NCI-H128 (cell line): ENCODE measurements around the gene ZIC5.

Experiments
- DNase-seq: peaks from one replicate; lab custom pipeline; 2025; ENCODE audit not compliant: unreplicated experiment; lab: John Stamatoyannopoulos, UW

The ZIC5 gene

DNA sequence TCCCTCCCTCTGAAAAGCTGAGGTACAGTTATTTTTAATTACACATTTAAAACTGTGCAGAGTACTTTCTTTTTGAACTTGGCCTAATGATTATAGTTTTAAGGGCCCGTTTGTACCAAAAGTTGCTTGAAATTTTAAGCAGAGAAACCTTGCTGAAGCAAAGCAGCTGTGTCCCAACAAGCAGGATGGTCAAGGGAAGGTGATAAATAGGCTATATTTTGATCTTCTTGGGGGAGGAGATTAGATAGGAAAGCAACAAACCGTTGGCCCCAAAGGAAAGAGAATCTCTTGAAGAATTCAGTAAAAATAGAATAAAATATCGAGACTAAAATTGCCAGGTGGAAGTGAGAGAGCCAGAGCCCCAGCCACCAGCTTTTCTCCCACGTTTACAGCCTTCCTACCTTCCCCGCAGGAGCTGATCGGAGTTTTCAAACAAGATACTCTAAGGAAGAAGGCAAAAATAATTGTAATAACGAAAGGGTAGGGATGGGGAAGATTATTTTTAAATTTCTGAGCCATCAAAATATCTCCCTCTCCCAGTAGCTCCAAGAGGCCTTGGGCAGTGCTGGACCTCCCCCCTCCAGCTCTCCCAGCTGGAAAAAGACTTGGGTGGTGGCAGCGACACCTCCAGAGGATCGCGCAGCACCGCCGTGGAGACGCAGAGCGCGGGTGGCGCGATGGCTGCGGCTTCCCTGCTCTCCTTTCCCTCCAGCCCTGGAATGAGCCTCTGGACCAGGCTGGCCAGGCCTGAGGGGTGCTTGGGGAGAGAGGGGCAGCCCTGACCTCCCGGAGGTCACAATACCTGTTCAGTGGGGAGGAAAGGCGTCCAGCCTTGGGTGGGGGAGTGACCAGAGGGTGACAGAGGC lies 15.8 kb upstream of the ZIC5 start:
- DNase-seq: no peak

DNA sequence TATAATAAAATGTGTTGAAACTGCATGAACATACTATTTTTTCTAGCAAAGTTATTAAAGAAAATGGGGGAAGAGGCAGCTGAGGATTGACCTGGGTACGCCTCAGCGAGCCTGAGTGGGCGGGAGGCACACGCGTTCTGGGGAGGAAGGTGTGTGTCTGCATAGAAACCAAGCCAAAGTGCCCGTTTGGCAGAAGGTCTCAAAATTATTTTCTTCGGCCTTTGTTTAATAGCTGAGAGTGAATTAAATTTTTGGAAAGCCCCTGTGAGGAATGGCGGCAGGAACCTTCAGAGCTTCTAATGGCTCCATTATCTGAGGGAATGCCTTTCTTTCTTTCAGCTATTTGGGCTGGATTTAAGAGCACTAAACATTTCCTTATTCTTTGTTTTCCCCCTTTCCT lies 15.2 kb upstream of the ZIC5 start:
- no peak for DNase-seq

DNA sequence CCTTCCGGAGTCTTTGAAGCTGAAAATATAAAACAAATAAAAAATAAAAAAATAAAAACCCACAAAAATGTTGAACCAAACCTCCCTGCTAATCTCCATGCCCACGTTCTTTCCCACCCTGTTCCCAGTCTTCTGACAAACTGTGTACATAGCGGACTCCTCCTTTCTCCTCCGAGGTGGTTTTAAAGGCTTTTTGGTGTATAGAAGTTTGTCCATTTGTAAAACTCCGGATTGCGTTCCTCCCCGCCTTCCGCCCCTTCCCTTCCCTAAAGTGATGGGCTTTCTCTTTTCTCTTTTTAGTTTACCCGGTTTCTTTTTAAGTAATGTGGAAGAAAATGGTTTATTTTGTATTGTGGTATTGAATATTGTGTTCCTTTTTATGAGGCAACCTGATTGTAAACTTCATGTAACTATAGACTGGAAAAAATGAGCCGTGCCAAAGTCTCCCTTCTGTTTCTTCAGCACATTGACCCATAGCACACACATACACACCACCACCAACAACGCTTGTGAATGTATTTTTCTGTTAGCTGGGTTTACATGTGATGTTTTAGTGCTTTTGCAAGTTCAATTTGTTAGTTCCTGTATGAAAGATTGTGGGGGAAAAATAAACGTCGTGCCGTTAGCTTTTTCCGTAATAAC lies 14.4 kb upstream of the ZIC5 start:
- DNase-seq: no peak

DNA sequence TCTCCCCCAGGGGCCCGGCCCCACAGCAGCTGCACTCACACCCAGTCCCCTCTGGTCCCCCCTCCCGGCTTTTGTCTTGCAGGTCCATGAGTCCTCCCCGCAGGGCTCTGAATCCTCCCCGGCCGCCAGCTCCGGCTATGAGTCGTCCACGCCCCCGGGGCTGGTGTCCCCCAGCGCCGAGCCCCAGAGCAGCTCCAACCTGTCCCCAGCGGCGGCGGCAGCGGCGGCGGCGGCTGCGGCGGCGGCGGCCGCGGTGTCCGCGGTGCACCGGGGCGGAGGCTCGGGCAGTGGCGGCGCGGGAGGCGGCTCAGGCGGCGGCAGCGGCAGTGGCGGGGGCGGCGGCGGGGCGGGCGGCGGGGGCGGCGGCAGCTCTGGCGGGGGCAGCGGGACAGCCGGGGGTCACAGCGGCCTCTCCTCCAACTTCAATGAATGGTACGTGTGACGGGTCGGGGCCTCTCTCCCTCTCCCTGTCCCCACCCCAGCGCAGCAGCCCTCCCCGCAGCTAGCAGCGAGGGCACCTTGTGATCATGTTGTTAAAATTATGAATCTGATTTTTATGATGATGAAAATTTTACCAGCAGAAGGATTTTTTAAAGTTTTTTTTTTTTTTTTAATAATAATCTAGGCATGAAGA lies 13.8 kb upstream of the ZIC5 start:
- DNase-seq: no peak

DNA sequence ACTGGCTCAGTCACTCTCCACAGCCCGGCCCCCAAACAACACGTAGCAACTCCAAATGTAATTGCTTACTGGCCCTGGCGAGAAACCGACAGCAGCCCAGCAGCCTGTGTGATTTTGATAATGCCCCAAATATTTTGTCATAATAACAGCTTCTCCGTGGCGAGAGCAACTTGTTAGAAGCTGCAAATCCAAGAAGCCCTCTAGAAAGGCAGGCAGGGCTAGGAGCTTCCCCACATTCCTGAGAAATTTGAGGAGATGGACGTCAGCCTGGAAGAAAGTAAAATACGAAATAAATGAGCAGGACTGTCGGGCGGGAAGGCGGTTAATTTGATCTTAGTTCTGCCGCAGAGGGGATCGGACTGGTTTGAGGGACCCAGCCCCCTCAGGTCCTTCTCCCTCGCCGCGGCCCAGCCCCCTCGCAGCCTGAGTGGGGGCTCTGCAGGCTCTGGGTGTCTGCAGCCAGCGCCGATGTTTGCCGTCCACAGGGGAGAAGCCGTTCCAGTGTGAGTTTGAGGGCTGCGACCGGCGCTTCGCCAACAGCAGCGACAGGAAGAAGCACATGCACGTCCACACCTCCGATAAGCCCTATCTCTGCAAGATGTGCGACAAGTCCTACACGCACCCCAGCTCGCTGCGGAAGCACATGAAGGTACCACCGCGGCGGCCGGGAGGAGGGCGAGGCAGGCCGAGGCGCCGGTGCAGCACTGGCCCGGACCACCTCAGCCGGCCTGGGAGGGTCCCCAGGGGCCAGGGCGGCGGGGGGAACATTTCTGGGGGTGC lies 13.1 kb upstream of the ZIC5 start:
- no peak for DNase-seq

DNA sequence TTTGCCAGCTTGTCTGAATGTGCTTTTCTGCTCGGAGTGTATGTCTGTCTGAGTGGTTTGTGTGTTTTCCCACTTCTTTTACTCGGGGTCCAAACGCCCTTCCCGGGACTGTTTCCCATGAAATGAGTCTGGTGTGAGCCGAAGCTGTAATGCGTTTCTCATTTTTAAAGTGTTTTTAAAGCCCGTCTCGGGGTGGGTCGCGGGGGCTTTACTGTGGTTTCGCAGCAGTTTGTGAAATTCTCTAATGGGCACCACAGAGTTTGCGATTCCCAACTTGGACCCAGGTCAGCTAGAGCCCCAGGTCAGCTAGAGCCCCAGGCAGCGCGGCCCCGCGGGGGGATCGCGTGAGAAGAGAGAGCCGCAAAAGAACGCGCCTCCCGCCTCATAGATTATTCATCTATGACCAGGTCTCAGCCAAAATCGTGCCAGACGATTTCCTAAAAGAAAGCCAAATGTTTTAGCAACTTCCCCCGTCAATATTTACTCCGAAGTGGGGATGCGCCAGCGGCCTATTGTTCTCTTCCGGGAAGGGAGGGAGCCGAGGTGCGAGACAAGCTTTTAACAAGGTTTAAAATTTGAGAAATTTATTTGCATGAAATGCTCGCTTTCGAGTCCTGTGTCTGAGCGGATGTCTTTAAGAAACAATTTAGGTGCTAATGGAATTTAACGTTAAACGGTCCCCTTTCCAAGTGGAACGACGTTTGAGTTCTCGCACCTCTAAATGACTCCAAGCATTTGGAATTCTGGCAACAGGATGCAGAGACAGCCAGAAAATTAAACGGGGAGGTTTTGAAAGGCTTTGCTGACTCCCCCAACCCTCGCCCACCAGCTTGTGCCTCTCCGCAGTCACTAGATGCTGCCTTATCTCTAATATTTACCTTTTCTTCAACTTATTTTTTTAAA lies 12.2 kb upstream of the ZIC5 start:
- DNase-seq: no peak

DNA sequence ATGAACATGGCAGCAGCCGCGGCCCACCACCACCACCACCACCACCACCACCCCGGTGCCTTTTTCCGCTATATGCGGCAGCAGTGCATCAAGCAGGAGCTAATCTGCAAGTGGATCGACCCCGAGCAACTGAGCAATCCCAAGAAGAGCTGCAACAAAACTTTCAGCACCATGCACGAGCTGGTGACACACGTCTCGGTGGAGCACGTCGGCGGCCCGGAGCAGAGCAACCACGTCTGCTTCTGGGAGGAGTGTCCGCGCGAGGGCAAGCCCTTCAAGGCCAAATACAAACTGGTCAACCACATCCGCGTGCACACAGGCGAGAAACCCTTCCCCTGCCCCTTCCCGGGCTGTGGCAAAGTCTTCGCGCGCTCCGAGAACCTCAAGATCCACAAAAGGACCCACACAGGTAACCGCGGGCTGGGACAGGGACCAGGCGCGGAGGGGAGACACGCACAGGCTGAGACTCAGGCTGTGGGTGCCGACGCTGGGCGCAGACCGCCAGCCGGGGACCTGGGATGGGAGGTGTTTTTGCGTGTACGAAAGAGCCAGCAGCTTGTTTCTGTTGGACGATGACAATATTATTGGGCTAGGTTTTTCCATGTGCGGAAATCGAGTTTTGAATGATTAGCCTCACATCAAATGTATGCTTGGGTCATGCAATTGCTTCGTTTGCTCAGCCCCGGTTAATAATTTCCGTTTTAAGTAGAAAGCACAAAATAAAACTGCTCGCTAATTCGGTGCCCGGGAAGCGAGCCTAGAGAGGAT lies 11.3 kb upstream of the ZIC5 start:
- DNase-seq: no peak

DNA sequence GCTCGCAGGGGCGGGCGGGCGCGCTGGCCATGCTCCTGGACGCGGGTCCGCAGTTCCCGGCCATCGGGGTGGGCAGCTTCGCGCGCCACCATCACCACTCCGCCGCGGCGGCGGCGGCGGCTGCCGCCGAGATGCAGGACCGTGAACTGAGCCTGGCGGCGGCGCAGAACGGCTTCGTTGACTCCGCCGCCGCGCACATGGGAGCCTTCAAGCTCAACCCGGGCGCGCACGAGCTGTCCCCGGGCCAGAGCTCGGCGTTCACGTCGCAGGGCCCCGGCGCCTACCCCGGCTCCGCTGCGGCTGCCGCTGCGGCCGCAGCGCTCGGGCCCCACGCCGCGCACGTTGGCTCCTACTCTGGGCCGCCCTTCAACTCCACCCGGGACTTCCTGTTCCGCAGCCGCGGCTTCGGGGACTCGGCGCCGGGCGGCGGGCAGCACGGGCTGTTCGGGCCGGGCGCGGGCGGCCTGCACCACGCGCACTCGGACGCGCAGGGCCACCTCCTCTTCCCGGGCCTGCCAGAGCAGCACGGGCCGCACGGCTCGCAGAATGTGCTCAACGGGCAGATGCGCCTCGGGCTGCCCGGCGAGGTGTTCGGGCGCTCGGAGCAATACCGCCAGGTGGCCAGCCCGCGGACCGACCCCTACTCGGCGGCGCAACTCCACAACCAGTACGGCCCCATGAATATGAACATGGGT lies 10.6 kb upstream of the ZIC5 start:
- no peak for DNase-seq

DNA sequence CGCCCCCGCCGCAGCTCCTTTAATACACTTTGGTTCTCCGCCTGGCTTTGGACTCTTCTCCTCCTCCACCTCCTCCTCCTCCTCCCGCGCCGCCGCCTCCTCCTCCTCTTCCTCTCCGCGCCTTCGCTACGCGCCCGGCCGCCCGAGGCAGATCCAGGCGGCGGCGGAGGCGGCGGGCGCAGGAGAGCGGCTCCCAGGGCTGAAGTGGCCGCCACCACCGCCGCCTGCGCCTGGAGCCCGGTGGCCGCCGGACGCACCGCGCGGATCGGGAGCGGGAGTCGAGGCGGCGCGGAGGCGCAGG lies 10.1 kb upstream of the ZIC5 start, which contains the start of gene ZIC2:
Gene ZIC2, plus strand, starts transcription at position 50 of the 301 bp plus-strand sequence. CDS start 281 bp downstream, outside the sequence.
- no peak for DNase-seq

DNA sequence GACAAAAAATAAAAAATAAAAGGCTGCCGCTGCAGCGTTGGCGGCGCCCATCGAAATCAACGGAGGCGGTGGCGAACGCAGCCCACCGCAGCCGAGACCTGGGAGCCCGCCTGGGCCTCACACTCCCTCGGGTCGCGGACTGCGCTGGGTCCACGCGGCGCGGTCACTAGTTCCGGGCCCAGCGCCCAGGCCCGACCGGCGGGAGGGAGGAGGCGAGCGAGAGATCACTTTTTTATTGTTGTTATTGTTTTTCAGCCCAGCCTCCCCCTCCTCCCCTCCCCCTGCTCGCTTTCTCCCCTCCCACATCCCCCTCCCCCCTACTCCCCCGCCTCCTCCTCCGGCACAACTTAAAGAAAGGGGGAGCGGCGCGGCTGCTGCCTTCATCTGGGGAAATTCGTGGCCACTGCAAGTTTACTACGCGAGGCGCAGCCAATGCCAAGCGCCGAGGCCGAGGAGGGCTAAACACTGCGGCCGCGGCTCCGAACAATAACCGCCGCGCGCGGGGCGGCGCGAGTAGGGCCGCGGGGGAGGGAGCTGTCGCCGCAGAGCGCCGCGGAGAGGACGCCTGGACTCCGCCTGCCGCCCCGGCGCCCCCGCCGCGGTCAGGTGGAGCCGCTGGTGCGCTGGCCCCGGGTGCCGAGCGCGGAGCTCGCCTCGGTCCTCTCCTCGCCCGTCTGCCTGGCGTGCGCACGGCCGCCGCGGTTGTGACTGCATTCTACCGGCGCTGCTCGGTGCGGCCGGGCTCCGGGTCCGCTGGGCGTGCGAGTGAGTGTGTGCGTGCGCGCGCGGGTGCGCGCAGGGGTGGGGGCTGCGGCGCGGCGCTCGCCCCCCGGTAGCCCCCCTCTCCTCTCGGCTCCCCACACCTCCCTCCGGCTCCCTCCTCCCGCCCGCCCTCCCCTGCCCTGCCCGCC lies 9.5 kb upstream of the ZIC5 start:
- DNase-seq: no peak

DNA sequence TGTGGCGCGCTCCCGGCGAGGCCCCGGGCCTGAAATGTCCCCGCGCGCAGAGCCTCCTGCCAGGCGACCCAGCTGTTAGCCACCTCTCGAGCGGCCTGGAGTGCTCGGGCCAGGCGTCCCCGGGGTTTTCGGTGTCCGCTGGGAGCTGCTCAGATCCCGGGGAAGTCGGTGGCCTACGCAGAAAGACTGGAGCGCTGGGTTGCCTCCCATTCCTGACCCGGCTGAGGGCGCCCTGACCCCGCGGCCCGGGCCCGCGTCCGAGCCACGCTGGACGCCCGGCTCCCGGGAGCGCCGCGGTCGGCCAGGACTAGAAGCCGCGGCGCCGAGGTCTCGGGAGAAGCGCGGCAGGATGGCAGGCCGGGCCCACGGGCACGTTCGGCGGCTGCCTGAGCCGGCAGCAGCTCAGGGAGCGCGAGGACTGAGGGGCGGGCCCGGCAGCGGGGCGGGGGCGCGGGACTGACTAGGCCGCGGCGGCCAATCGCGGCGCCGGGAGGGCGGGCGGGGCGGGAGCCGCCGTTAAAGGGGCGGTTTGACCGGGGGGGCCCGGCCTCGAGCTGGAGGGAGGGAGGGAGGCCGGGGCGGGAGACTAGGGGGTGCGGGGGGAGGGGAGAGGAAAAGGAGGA lies 8.7 kb upstream of the ZIC5 start:
- no peak for DNase-seq

DNA sequence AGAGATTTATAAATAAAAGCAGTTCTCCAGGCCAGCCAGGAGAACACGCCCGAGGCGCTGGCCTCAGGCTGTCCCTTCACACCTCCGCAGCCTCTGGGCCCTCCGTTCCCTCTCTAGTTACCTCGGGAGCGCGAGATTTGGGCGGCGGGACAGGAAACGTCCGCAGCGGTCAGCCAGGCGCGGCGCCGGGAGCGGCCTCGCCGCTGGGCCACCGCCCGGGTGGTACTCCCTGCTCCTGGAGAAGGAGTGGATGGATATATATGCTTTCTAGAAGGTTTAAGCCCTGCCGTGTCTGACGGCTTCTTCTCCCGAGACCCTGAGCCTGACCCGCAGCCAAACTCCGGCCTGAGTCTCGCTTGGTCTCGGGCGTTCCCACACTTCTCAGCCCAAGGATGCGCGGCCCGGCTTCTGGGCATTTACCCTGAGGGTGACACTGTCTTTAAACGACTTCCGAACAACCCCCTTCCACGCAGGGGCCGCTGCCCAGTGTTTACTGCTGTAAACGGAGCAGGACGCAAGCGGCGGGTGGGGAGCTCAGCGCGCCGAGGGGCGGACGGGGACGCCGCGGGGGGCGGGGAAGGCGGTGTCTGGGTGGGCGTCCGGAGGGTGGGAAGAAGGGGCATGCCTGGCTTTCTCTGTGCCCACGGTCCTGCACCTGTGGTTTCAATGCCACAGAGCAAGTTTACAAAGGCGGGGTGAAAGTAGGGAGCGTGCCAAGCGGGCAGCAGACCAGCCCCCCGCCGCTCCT lies 8.1 kb upstream of the ZIC5 start:
- DNase-seq: no peak

DNA sequence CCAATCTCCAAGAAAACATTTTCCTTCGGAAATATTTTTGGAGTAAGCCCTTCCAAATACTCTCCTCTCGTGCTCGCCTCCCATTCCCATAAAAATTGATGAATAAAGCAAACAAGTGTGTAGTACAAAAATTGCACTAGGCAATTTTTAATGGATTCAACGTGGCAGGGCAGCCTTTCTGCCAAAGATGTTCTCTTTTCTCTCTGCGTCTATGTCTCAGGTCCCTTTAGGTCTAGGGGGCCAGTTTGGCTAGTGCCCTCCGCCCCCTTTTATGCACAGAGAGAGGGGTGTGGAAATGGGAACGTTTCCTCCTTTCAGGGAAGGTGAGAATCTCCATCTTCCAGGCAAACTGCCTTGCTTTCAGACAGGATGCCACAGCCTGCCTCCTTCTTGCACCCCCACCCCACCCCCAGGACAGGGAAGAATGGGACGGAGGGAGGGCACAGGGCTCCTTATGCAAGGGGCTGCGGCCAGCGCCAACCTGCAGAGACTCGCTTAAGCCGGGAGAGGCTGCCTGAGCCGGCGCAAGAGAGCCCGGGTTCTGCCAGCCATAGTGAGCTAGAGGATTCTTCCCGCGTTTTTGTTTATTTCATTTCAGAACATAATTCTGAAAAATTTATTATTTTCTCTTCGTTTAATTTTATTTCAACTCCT lies 7.4 kb upstream of the ZIC5 start:
- no peak for DNase-seq

DNA sequence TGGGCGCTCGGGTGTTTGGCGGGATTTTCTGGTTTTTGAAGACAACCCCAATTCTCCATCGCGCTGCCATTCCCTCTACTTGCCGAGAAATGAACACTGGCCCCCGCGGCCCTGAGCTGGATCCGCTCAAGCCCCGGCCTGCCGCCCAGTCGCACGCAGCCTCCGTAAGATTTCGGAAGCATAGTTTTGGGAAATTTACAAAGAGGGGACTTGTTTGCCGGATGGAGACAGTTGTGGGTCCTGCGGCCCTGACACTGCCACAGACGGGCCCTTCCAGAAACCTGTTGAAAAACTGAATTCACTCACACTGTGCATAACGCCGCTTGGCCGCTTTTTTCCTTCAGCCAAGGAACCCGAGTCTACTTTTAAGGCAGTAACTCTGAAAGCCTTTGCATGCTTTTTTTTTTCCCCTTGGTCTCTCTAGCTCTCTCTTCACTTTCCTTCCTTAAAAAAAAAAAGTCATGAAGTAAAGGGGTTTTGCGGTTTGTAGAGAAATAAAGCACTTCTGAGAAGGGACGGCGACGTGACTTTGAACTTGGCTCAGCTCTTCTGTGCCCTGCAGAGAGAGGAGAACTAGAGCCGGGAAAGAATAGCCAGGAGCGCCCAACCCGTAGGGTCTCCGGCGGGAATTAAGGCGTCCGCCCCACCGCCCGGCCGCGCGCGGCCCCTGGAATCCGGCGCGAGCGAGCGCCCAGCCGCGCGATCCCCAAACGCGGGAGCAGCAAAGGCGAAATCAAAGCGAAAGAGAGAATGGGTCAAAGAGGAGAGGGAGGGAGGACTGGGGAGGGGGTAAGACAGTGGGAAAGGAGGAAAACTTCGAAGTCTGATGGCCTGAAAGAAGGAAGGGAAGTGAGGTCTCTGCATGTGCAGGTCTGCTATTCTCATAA lies 6.6 kb upstream of the ZIC5 start:
- DNase-seq: no peak

DNA sequence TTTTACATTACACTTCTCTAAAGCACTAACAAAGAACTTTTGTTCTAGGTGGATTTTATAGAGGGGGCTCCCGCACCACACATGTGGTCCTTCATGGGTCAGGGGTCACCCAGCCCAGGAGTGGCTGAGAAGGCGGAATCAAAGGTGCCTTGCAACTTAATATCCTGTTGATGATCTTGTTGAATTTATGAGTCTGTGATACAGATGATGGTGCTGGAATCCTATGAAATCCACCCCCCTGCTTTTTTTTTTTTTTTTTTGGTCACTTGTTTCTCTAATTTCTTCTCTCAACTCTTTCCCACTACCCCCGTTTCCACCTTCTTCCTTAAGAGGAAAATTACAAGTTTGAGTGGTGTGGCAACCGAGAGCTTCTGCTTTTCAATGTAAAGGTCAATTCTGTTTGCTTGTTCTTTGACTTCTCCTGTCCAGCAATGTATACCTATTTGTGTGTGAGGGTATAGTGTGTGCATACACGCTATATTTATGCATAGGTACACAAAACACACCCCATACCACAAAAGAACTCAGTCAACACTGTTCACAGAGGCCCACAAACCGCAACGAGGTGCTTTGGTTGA lies 5.9 kb upstream of the ZIC5 start:
- no peak for DNase-seq
